Measurements from ENCODE around the gene MAGIX. TPM values are rescaled to one million over a fixed set of nuclear protein-coding genes. Genes with fewer than 3 reads are reported as not detected.
"Not testable (repeated sequence)": the region's sequence is repeated elsewhere in the genome, so short reads cannot be mapped to it uniquely, and the experiment has no call there.

Gene MAGIX
- total and polyA plus RNA-seq, 2 donors, result 1.3 to 3.0 TPM

- Histone ChIP-seq H3K4me3 (ENCODE audit: low read length in 2 of 2) (no peak overlapping the region), H3K27me3 (ENCODE audit: control insufficient read depth in 2 of 2, insufficient read depth in 1 of 2, low read length in 1 of 2) (no peaks in the 10 kb centered on the region), H3K9me3 (ENCODE audit: control insufficient read depth in 2 of 2, insufficient read depth in 1 of 2, low read length in 1 of 2) (peaks cover 0 to 2% of the 10 kb centered on the region in 2 donors), H3K36me3 (ENCODE audit: control insufficient read depth in 2 of 2, insufficient read depth in 2 of 2, low read length in 1 of 2) (no peaks in the 10 kb centered on the region), H3K27ac (ENCODE audit: low read depth in 1 of 2, low read length in 1 of 2) (no peak overlapping the region), H3K4me1 (ENCODE audit: control insufficient read depth in 2 of 2, insufficient read depth in 2 of 2, low read length in 2 of 2) (no peaks in the 10 kb centered on the region)
- DNase-seq (ENCODE audit: low read depth in 6 of 9, low spot score in 9 of 9), result no peak
- WGBS, result 100% methylated on average over 1 of the region's 1 CpG
Measured at GRCh38 chrX:49133759-49134158, 28.8 kb upstream of the MAGIX start.

DNA sequence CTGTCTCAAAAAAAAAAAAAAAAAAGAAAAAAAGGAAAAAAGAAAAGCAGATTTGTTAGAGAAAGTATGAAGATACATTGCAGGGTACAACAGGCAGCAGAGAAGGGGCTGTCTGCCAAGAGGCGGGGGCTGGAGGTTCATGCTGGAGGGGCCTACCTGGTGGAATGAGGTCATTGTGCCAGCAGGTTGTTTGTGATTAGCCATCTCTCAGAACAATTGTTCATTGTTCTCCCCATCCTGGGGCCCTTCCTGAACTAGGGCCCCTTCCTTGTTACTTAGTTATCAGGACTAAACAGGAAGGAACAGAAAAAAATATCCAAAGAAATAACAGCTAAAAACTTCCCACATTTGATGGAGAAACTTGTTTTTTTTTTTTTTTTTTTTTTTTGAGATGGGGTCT, 25.1 kb upstream of the MAGIX start:
- no peak overlapping the region for H3K27ac ChIP-seq (ENCODE audit: low read depth in 1 of 2, low read length in 1 of 2)
- WGBS, result 96% methylated on average over 1 of the region's 1 CpG
- H3K36me3 ChIP-seq (ENCODE audit: control insufficient read depth in 2 of 2, insufficient read depth in 2 of 2, low read length in 1 of 2), result no peaks in the 10 kb centered on the region
- no peaks in the 10 kb centered on the region for H3K27me3 ChIP-seq (ENCODE audit: control insufficient read depth in 2 of 2, insufficient read depth in 1 of 2, low read length in 1 of 2)
- peaks cover 0 to 15% of the 10 kb centered on the region in 2 donors for H3K9me3 ChIP-seq (ENCODE audit: control insufficient read depth in 2 of 2, insufficient read depth in 1 of 2, low read length in 1 of 2)
- H3K4me1 ChIP-seq (ENCODE audit: control insufficient read depth in 2 of 2, insufficient read depth in 2 of 2, low read length in 2 of 2), result no peaks in the 10 kb centered on the region
- DNase-seq (ENCODE audit: low read depth in 6 of 9, low spot score in 9 of 9), result no peak
- no peak overlapping the region for H3K4me3 ChIP-seq (ENCODE audit: low read length in 2 of 2)

- Histone ChIP-seq H3K9me3 (ENCODE audit: control insufficient read depth in 2 of 2, insufficient read depth in 1 of 2, low read length in 1 of 2) (peaks cover 0 to 15% of the 10 kb centered on the region in 2 donors), H3K4me1 (ENCODE audit: control insufficient read depth in 2 of 2, insufficient read depth in 2 of 2, low read length in 2 of 2) (no peaks in the 10 kb centered on the region), H3K27me3 (ENCODE audit: control insufficient read depth in 2 of 2, insufficient read depth in 1 of 2, low read length in 1 of 2) (no peaks in the 10 kb centered on the region), H3K36me3 (ENCODE audit: control insufficient read depth in 2 of 2, insufficient read depth in 2 of 2, low read length in 1 of 2) (no peaks in the 10 kb centered on the region), H3K4me3 (ENCODE audit: low read length in 2 of 2) (no peak overlapping the region), H3K27ac (ENCODE audit: low read depth in 1 of 2, low read length in 1 of 2) (no peak overlapping the region)
- WGBS, result 93% methylated on average over 4 of the region's 4 CpGs
- no peak for DNase-seq (ENCODE audit: low read depth in 6 of 9, low spot score in 9 of 9)
Measured at GRCh38 chrX:49139713-49140112, 22.8 kb upstream of the MAGIX start.

GRCh38 chrX:49142264-49142663, 20.3 kb upstream of the MAGIX start:
- H3K27me3 ChIP-seq (ENCODE audit: control insufficient read depth in 2 of 2, insufficient read depth in 1 of 2, low read length in 1 of 2); H3K4me3 ChIP-seq (ENCODE audit: low read length in 2 of 2); H3K4me1 ChIP-seq (ENCODE audit: control insufficient read depth in 2 of 2, insufficient read depth in 2 of 2, low read length in 2 of 2); H3K27ac ChIP-seq (ENCODE audit: low read depth in 1 of 2, low read length in 1 of 2); DNase-seq (ENCODE audit: low read depth in 6 of 9, low spot score in 9 of 9); H3K36me3 ChIP-seq (ENCODE audit: control insufficient read depth in 2 of 2, insufficient read depth in 2 of 2, low read length in 1 of 2): not testable (repeated sequence)
- H3K9me3 ChIP-seq (ENCODE audit: control insufficient read depth in 2 of 2, insufficient read depth in 1 of 2, low read length in 1 of 2), result peaks cover 0 to 15% of the 10 kb centered on the region in 2 donors
- 62% methylated on average over 9 of the region's 9 CpGs for WGBS

DNA sequence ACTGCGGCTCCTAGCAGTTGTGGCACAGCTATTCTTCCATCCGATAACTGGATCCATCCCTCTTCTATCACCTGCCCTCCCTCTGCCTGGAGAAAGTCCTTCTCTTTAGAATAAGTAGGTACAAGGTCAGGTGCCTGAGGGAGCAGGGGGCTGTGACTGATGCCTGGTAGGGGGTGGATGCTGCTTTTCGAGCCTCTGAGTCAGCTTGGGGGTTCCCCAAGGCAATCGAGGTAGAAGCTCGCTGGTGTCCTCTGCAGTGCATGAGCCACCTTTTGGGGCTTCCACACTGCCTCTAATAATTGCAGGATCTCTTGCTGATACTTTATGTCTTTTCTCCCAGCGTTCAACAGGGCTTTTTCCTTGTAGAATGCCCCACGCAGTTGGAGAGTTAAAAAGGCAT, 19.4 kb upstream of the MAGIX start:
- DNase-seq (ENCODE audit: low read depth in 6 of 9, low spot score in 9 of 9); H3K27me3 ChIP-seq (ENCODE audit: control insufficient read depth in 2 of 2, insufficient read depth in 1 of 2, low read length in 1 of 2); H3K4me3 ChIP-seq (ENCODE audit: low read length in 2 of 2); H3K36me3 ChIP-seq (ENCODE audit: control insufficient read depth in 2 of 2, insufficient read depth in 2 of 2, low read length in 1 of 2); H3K27ac ChIP-seq (ENCODE audit: low read depth in 1 of 2, low read length in 1 of 2); H3K4me1 ChIP-seq (ENCODE audit: control insufficient read depth in 2 of 2, insufficient read depth in 2 of 2, low read length in 2 of 2): not testable (repeated sequence)
- 94% methylated on average over 7 of the region's 7 CpGs for WGBS
- H3K9me3 ChIP-seq (ENCODE audit: control insufficient read depth in 2 of 2, insufficient read depth in 1 of 2, low read length in 1 of 2), result peaks cover 0 to 12% of the 10 kb centered on the region in 2 donors

- no peaks in the 10 kb centered on the region for H3K27me3 ChIP-seq (ENCODE audit: control insufficient read depth in 2 of 2, insufficient read depth in 1 of 2, low read length in 1 of 2)
- no peaks in the 10 kb centered on the region for H3K4me1 ChIP-seq (ENCODE audit: control insufficient read depth in 2 of 2, insufficient read depth in 2 of 2, low read length in 2 of 2)
- no peaks in the 10 kb centered on the region for H3K9me3 ChIP-seq (ENCODE audit: control insufficient read depth in 2 of 2, insufficient read depth in 1 of 2, low read length in 1 of 2)
- WGBS, result 98% methylated on average over 8 of the region's 8 CpGs
- no peak for DNase-seq (ENCODE audit: low read depth in 6 of 9, low spot score in 9 of 9)
- no peaks in the 10 kb centered on the region for H3K36me3 ChIP-seq (ENCODE audit: control insufficient read depth in 2 of 2, insufficient read depth in 2 of 2, low read length in 1 of 2)
- H3K4me3 ChIP-seq (ENCODE audit: low read length in 2 of 2), result no peak overlapping the region
- H3K27ac ChIP-seq (ENCODE audit: low read depth in 1 of 2, low read length in 1 of 2), result no peak overlapping the region
Measured at GRCh38 chrX:49147282-49147681, 15.3 kb upstream of the MAGIX start.

GRCh38 chrX:49147936-49148335, 14.6 kb upstream of the MAGIX start:
- Histone ChIP-seq H3K27ac (ENCODE audit: low read depth in 1 of 2, low read length in 1 of 2) (no peak overlapping the region), H3K9me3 (ENCODE audit: control insufficient read depth in 2 of 2, insufficient read depth in 1 of 2, low read length in 1 of 2) (no peaks in the 10 kb centered on the region), H3K4me3 (ENCODE audit: low read length in 2 of 2) (no peak overlapping the region), H3K4me1 (ENCODE audit: control insufficient read depth in 2 of 2, insufficient read depth in 2 of 2, low read length in 2 of 2) (no peaks in the 10 kb centered on the region), H3K36me3 (ENCODE audit: control insufficient read depth in 2 of 2, insufficient read depth in 2 of 2, low read length in 1 of 2) (no peaks in the 10 kb centered on the region), H3K27me3 (ENCODE audit: control insufficient read depth in 2 of 2, insufficient read depth in 1 of 2, low read length in 1 of 2) (no peaks in the 10 kb centered on the region)
- DNase-seq (ENCODE audit: low read depth in 6 of 9, low spot score in 9 of 9), result no peak
- WGBS, result 96% methylated on average over 13 of the region's 13 CpGs

DNA sequence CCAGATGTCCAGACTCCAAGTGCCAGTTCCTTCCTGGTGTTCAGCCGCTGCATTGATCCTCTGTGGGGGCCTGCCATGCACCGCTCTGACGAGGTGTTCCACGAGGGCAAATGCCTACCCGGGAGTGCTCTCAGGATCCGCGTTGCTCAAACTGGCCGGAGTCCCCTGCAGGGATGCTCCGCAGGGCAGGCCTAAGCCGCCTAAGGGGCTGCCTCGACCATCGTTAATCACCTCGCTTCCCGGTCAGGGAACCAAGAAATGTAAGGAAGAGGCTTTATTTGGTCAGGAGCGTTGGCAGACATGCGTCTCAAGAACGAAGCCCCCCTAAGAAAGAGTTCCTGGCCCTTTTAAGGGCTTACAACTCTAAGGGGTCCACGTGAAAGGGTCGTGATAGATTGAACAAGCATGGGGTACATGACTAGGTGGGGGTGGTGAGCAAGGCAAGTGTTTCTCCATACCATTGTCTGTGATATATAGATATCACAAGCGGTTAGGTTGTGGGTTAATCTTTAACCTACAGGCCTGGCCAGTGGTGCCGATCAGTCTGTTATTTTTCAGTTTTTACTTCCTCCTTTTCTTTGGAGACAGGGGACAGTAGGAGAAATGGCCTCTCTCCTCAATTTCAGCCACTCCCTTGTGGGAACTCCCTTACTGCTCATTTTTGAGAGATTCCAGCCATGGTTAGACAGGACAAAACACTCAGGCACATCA, 14.0 kb upstream of the MAGIX start:
- not testable (repeated sequence) for H3K36me3 ChIP-seq (ENCODE audit: control insufficient read depth in 2 of 2, insufficient read depth in 2 of 2, low read length in 1 of 2); H3K4me3 ChIP-seq (ENCODE audit: low read length in 2 of 2); H3K4me1 ChIP-seq (ENCODE audit: control insufficient read depth in 2 of 2, insufficient read depth in 2 of 2, low read length in 2 of 2); DNase-seq (ENCODE audit: low read depth in 6 of 9, low spot score in 9 of 9); H3K9me3 ChIP-seq (ENCODE audit: control insufficient read depth in 2 of 2, insufficient read depth in 1 of 2, low read length in 1 of 2); H3K27ac ChIP-seq (ENCODE audit: low read depth in 1 of 2, low read length in 1 of 2); H3K27me3 ChIP-seq (ENCODE audit: control insufficient read depth in 2 of 2, insufficient read depth in 1 of 2, low read length in 1 of 2)
- 88% methylated on average over 21 of the region's 21 CpGs for WGBS

GRCh38 chrX:49149291-49149690, 13.3 kb upstream of the MAGIX start:
- H3K9me3 ChIP-seq (ENCODE audit: control insufficient read depth in 2 of 2, insufficient read depth in 1 of 2, low read length in 1 of 2); H3K27me3 ChIP-seq (ENCODE audit: control insufficient read depth in 2 of 2, insufficient read depth in 1 of 2, low read length in 1 of 2); H3K4me1 ChIP-seq (ENCODE audit: control insufficient read depth in 2 of 2, insufficient read depth in 2 of 2, low read length in 2 of 2); H3K4me3 ChIP-seq (ENCODE audit: low read length in 2 of 2); H3K27ac ChIP-seq (ENCODE audit: low read depth in 1 of 2, low read length in 1 of 2); DNase-seq (ENCODE audit: low read depth in 6 of 9, low spot score in 9 of 9); H3K36me3 ChIP-seq (ENCODE audit: control insufficient read depth in 2 of 2, insufficient read depth in 2 of 2, low read length in 1 of 2): not testable (repeated sequence)
- 98% methylated on average over 14 of the region's 14 CpGs for WGBS

Measured in thymus (tissue), 11 donors.